ENCODE results near the gene ACTL10.

The ACTL10 gene

GRCh38 chr20:33647603-33648395 is 18.9 kb upstream of the ACTL10 start:
- H3K36me3 ChIP-seq (ENCODE audit: control insufficient read depth, insufficient read depth, low read length), result peaks cover 7% of the 10 kb centered on the region
- H3K4me3 ChIP-seq (replicated peaks; ENCODE audit: low read depth, low read length), result no peak overlapping the region
- no peak for TF ChIP-seq CTCF (IDR thresholded peaks at IDR 0.05; ENCODE audit: insufficient read depth, low read length, poor library complexity, severe bottlenecking)
- DNase-seq (ENCODE audit: extremely low read depth, insufficient read length), result no peak
- H3K27me3 ChIP-seq (replicated peaks; ENCODE audit: control insufficient read depth, insufficient read depth, low read length), result no peaks in the 10 kb centered on the region

GRCh38 chr20:33648396-33649004 is 18.2 kb upstream of the ACTL10 start:
- TF ChIP-seq CTCF (IDR thresholded peaks at IDR 0.05; ENCODE audit: insufficient read depth, low read length, poor library complexity, severe bottlenecking), result no peak
- no peaks in the 10 kb centered on the region for H3K27me3 ChIP-seq (replicated peaks; ENCODE audit: control insufficient read depth, insufficient read depth, low read length)

GRCh38 chr20:33649201-33649681 is 17.5 kb upstream of the ACTL10 start:
- TF ChIP-seq CTCF (IDR thresholded peaks at IDR 0.05; ENCODE audit: insufficient read depth, low read length, poor library complexity, severe bottlenecking), result no peak
- H3K4me3 ChIP-seq (replicated peaks; ENCODE audit: low read depth, low read length), result no peak overlapping the region
- peaks cover 5% of the 10 kb centered on the region for H3K36me3 ChIP-seq (ENCODE audit: control insufficient read depth, insufficient read depth, low read length)
- DNase-seq (ENCODE audit: extremely low read depth, insufficient read length), result no peak
- H3K27me3 ChIP-seq (replicated peaks; ENCODE audit: control insufficient read depth, insufficient read depth, low read length), result no peaks in the 10 kb centered on the region

More at GRCh38 chr20:33648396-33649004, 18.2 kb upstream of the ACTL10 start:
- DNase-seq (ENCODE audit: extremely low read depth, insufficient read length), result no peak
- no peak overlapping the region for H3K4me3 ChIP-seq (replicated peaks; ENCODE audit: low read depth, low read length)
- peaks cover 7% of the 10 kb centered on the region for H3K36me3 ChIP-seq (ENCODE audit: control insufficient read depth, insufficient read depth, low read length)

- Histone ChIP-seq H3K36me3 (ENCODE audit: control insufficient read depth, insufficient read depth, low read length) (no peaks in the 10 kb centered on the region; the same call in none of the 2 replicates), H3K27me3 (replicated peaks; ENCODE audit: control insufficient read depth, insufficient read depth, low read length) (no peaks in the 10 kb centered on the region), H3K4me3 (replicated peaks; ENCODE audit: low read depth, low read length) (no peak overlapping the region)
- DNase-seq (ENCODE audit: extremely low read depth, insufficient read length), result no peak
- TF ChIP-seq CTCF (IDR thresholded peaks at IDR 0.05; ENCODE audit: insufficient read depth, low read length, poor library complexity, severe bottlenecking), result no peak
Observed at GRCh38 chr20:33650111-33650752, 16.5 kb upstream of the ACTL10 start.

- DNase-seq (ENCODE audit: extremely low read depth, insufficient read length), result no peak
- TF ChIP-seq CTCF (IDR thresholded peaks at IDR 0.05; ENCODE audit: insufficient read depth, low read length, poor library complexity, severe bottlenecking), result no peak
- Histone ChIP-seq H3K4me3 (replicated peaks; ENCODE audit: low read depth, low read length) (no peak overlapping the region), H3K36me3 (ENCODE audit: control insufficient read depth, insufficient read depth, low read length) (no peaks in the 10 kb centered on the region), H3K27me3 (replicated peaks; ENCODE audit: control insufficient read depth, insufficient read depth, low read length) (no peaks in the 10 kb centered on the region)
Observed at GRCh38 chr20:33650753-33651561, 15.8 kb upstream of the ACTL10 start.
